SK-N-MC (cell line): ENCODE data around the gene PCDHGB3.

Experiments used
- DNase-seq: peaks from one replicate; pipeline ENCODE4 v3.0.0-alpha.2; 2011; ENCODE audit warnings: low read depth, low spot score
- H3K27ac ChIP-seq: fragments of 200-600 bp; sonication (generic); 2 replicates; pipeline ENCODE4 v1.5.1; 2016; ENCODE audit warnings: mixed run types
- H3K36me3 ChIP-seq: fragments of 200-600 bp; sonication (generic); 2 replicates; pipeline ENCODE4 v1.6.1; 2017; ENCODE audit warnings: antibody characterized with exemption, low read length, mixed read lengths; ENCODE audit not compliant: insufficient read depth
- H3K4me3 ChIP-seq: fragments of 200-600 bp; sonication (generic); 2 replicates; pipeline ENCODE4 v1.5.1; 2016
- H3K9ac ChIP-seq: fragments of 200-600 bp; sonication (generic); 2 replicates; pipeline ENCODE4 v1.8.0; 2017; ENCODE audit warnings: mixed run types, mixed read lengths; ENCODE audit not compliant: insufficient read length
- H3K9me3 ChIP-seq: fragments of 200-600 bp; sonication (generic); 2 replicates; pipeline ENCODE4 v1.6.1; 2017; ENCODE audit warnings: low read depth, mild to moderate bottlenecking, antibody characterized with exemption, low read length, moderate library complexity, mixed read lengths
- EZH2 ChIP-seq: fragments of 200-600 bp; sonication (generic); IDR thresholded peaks from one replicate; pipeline ENCODE4 v1.6.1; 2017; ENCODE audit warnings: antibody characterized with exemption
- FOXP2 ChIP-seq: optimal IDR thresholded peaks from 2 replicates; pipeline ENCODE3; 2011; ENCODE audit warnings: mild to moderate bottlenecking, moderate library complexity; ENCODE audit not compliant: insufficient read depth; ENCODE audit errors: extremely low read length, control extremely low read depth
- POLR2AphosphoS5 ChIP-seq: IDR thresholded peaks from 2 replicates; pipeline ENCODE4 v1.6.1; 2012; ENCODE audit warnings: mild to moderate bottlenecking, low read depth, low read length, borderline replicate concordance

PCDHGB3 gene

DNA sequence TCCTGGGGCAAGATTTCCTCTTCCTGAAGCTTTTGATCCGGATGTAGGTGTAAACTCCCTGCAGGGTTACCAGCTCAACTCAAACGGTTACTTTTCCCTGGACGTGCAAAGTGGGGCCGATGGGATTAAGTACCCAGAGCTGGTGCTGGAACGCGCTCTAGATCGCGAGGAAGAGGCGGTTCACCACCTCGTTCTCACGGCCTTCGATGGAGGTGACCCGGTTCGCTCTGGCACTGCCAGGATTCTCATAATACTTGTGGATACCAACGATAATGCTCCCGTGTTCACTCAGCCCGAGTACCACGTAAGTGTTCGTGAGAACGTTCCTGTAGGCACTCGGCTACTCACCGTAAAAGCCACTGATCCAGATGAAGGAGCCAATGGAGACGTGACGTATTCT, 14.4 kb upstream of the PCDHGB3 start:
- Histone ChIP-seq H3K27ac (no peak overlapping the region), H3K4me3 (no peak overlapping the region), H3K36me3 (no peaks in the 10 kb centered on the region), H3K9me3 (no peaks in the 10 kb centered on the region; the same call in 1 of the 2 replicates), H3K9ac (no peak overlapping the region)
- TF ChIP-seq FOXP2 = no peak
- TF ChIP-seq EZH2 = no peak
- TF ChIP-seq POLR2AphosphoS5 = no peak
- DNase-seq = no peak

DNA sequence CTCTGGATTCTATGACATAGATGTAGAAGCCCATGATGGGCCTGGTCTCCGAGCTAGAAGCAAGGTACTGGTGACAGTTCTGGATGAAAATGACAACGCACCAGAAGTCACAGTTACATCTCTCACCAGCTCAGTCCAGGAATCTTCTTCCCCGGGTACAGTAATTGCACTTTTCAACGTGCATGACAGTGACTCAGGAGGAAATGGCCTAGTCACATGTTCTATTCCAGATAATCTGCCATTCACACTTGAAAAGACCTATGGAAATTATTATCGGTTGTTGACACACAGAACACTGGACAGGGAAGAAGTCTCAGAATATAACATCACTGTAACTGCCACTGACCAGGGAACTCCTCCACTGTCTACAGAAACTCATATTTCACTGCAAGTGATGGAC, 13.9 kb upstream of the PCDHGB3 start:
- Histone ChIP-seq H3K4me3 (no peak overlapping the region), H3K27ac (no peak overlapping the region), H3K9me3 (no peaks in the 10 kb centered on the region; the same call in 1 of the 2 replicates), H3K36me3 (no peaks in the 10 kb centered on the region), H3K9ac (no peak overlapping the region)
- TF ChIP-seq POLR2AphosphoS5 (no peak), FOXP2 (no peak), EZH2 (no peak)
- no peak for DNase-seq

DNA sequence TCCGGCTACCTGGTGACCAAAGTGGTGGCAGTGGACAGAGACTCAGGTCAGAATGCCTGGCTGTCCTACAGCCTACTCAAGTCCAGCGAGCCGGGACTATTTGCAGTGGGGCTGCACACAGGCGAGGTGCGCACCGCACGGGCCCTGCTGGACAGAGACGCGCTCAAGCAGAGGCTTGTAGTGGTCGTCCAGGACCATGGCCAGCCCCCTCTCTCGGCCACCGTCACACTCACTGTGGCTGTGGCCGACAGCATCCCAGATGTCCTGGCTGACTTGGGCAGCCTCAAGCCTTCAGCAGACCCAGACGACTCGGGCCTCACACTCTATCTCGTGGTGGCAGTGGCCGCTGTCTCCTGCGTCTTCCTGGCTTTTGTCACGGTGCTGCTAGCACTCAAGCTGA, 13.1 kb upstream of the PCDHGB3 start:
- no peak overlapping the region for H3K9ac ChIP-seq
- no peaks in the 10 kb centered on the region; the same call in 1 of the 2 replicates for H3K9me3 ChIP-seq
- no peak overlapping the region for H3K27ac ChIP-seq
- TF ChIP-seq POLR2AphosphoS5 = no peak
- TF ChIP-seq FOXP2 = no peak
- TF ChIP-seq EZH2 = no peak
- H3K4me3 ChIP-seq = no peak overlapping the region
- H3K36me3 ChIP-seq = no peaks in the 10 kb centered on the region
- no peak for DNase-seq

DNA sequence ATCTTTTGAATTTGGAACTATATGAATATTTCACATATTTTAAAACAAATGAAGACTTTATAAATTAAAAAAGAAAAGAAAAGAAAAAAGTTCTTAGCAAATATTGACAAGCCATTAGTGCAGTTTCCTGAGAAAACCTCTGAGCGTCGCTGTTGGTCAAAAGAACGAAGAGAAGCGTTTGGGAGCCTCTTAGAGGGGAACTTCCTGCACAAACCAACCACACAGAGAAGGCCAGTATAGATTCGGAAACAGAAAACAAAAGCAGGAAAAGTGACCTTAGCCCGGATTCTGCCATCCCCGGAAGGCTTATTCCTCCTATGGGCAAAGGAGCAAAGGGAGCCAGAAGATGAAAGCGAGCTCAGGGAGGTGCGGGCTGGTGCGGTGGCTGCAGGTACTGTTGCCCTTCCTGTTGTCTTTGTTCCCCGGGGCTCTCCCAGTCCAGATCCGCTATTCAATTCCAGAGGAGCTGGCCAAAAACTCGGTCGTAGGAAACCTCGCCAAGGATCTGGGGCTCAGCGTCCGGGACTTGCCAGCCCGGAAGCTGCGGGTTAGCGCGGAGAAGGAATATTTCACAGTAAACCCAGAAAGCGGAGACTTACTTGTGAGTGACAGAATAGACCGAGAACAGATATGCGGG, 10.1 kb upstream of the PCDHGB3 start, which contains the start of gene PCDHGB2:
Gene PCDHGB2 (plus strand): TSS at position 205 of the 637 bp plus-strand sequence. CDS start 142 bp downstream, at position 347.
- Histone ChIP-seq H3K4me3 (peak within 1 kb of the TSS; percentile 49), H3K9ac (no peak within 1 kb of the TSS), H3K9me3 (peaks cover 5% of the 10 kb centered on the region; the same call in 1 of the 2 replicates), H3K27ac (no peak within 1 kb of the TSS), H3K36me3 (no peaks in the 10 kb centered on the region)
- no peak for DNase-seq
- TF ChIP-seq POLR2AphosphoS5 (no peak), EZH2 (no peak), FOXP2 (no peak)

DNA sequence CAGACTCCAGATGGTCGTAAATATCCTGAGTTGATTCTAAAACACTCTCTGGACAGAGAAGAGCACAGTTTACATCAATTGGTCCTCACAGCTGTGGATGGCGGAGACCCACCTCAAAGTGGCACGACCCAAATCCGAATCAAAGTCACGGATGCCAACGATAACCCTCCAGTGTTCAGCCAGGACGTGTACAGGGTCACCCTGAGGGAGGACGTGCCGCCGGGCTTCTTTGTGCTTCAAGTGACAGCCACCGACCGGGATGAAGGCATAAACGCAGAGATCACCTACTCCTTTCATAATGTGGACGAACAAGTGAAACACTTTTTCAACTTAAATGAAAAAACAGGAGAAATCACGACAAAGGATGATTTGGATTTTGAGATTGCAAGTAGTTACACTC, 9.4 kb upstream of the PCDHGB3 start:
- Histone ChIP-seq H3K36me3 (no peaks in the 10 kb centered on the region), H3K27ac (no peak overlapping the region), H3K4me3 (no peak overlapping the region), H3K9me3 (peaks cover 5% of the 10 kb centered on the region; the same call in 1 of the 2 replicates), H3K9ac (no peak overlapping the region)
- TF ChIP-seq EZH2 (no peak), FOXP2 (no peak), POLR2AphosphoS5 (no peak)
- DNase-seq = no peak

DNA sequence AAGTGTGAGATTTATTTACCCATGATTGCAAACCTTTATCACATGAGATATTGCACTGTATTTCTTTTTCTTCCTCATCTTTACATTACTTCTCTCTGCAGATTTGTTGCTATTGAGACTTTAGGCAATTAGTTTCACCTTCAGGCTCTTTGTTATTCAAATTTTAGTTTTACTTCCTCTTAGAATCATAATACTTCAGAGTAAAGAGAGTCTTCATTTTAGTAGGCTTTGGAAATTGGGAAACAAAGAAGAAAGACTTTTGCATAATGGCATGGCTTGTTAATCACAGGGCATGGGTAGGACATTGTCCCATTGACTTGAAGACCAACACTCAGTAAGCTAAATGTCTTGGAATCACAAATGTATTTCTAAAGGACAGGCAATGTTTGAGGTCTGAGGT, 7.3 kb upstream of the PCDHGB3 start:
- H3K9me3 ChIP-seq = peaks cover 5% of the 10 kb centered on the region; the same call in 1 of the 2 replicates
- DNase-seq = no peak
- no peaks in the 10 kb centered on the region for H3K36me3 ChIP-seq
- TF ChIP-seq POLR2AphosphoS5 (no peak), FOXP2 (no peak), EZH2 (no peak)
- H3K4me3 ChIP-seq = 0 out of 2 replicates have a peak overlapping the region, but pooled peaks have one; percentile 7
- no peak overlapping the region for H3K9ac ChIP-seq
- no peak overlapping the region for H3K27ac ChIP-seq

DNA sequence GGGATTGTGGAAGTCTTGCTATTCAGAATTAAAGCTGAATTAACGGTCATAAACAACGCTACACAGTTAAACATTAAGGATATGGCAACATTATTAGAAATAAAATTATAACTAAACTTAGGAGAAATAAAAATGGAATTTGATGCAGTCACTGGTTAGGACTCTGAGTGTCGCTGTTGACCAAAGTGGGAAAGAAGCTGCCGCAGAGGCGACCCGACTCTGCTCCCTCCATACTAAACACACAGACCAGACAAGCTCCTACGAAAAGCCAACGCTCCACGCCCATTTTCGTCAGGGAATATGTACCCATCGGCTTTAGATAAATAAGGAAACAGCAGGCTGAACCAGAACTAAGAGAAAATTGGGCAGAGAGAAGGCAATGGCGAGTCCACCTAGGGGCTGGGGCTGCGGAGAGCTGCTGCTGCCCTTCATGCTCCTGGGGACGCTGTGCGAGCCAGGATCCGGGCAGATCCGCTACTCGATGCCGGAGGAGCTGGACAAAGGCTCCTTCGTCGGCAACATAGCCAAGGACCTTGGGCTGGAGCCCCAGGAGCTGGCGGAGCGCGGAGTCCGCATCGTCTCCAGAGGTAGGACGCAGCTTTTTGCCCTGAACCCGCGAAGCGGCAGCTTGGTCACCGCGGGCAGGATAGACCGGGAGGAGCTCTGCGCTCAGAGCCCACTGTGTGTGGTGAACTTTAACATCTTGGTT, 5.9 kb upstream of the PCDHGB3 start, which contains the start of gene PCDHGA5:
Gene PCDHGA5 (plus strand): TSS at position 211 of the 709 bp plus-strand sequence. CDS start 169 bp downstream, at position 380.
- H3K9me3 ChIP-seq = peaks cover 5% of the 10 kb centered on the region; the same call in 1 of the 2 replicates
- no peak for DNase-seq
- no peak within 1 kb of the TSS for H3K27ac ChIP-seq
- no peak within 1 kb of the TSS for H3K4me3 ChIP-seq
- TF ChIP-seq EZH2 (no peak), FOXP2 (no peak), POLR2AphosphoS5 (no peak)
- H3K36me3 ChIP-seq = no peaks in the 10 kb centered on the region
- H3K9ac ChIP-seq = no peak within 1 kb of the TSS

DNA sequence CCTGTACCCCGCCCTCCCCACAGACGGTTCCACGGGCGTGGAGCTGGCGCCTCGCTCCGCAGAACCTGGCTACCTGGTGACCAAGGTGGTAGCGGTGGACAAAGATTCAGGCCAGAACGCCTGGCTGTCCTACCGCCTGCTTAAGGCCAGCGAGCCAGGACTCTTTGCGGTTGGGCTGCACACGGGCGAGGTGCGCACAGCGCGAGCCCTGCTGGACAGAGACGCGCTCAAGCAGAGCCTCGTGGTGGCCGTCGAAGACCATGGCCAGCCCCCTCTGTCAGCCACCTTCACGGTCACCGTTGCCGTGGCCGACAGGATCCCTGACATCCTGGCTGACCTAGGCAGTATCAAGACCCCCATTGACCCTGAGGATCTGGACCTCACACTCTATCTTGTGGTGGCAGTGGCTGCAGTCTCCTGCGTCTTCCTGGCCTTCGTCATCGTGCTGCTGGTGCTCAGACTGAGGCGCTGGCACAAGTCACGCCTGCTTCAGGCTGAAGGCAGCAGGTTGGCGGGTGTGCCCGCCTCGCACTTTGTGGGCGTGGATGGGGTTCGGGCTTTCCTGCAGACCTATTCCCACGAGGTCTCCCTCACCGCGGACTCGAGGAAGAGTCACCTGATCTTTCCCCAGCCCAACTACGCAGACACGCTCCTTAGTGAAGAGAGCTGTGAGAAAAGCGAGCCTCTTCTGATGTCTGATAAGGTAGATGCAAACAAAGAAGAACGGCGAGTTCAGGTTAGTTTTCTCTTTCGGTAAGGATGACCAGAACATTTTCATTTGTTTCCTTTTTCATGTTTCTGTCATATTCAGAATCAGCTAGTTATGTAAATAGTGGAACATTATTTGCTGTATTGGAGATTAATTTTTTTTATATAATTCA, 3.8 kb upstream of the PCDHGB3 start:
- Histone ChIP-seq H3K9me3 (peaks cover 5% of the 10 kb centered on the region; the same call in 1 of the 2 replicates), H3K36me3 (no peaks in the 10 kb centered on the region), H3K4me3 (no peak overlapping the region), H3K9ac (no peak overlapping the region), H3K27ac (no peak overlapping the region)
- no peak for DNase-seq
- TF ChIP-seq POLR2AphosphoS5 (no peak), FOXP2 (no peak), EZH2 (no peak)
